Lower lobe of right lung (tissue), 2 donors: ENCODE measurements around the gene DNAJB14. TPM values are rescaled to one million over a fixed set of nuclear protein-coding genes. Genes with fewer than 3 reads are reported as not detected.

Experiments used
- ATAC-seq, 2 donors: fragments of 200-7000 bp; cut with Tn5 transposase; one replicate each; pipeline ENCODE4 v1.9.1; 2020 to 2022; ENCODE audit warnings: mild to moderate bottlenecking in 2 of 2, moderate library complexity in 2 of 2
- DNase-seq: peaks from one replicate; pipeline ENCODE4 v3.0.0-alpha.2; 2020
- H3K27ac ChIP-seq: fragments of 200-600 bp; one replicate; pipeline ENCODE4 v1.8.0; 2022
- H3K27me3 ChIP-seq: fragments of 200-600 bp; one replicate; pipeline ENCODE4 v1.8.0; 2022; ENCODE audit warnings: low read depth
- H3K36me3 ChIP-seq: fragments of 200-600 bp; one replicate; pipeline ENCODE4 v1.8.0; 2022; ENCODE audit warnings: mild to moderate bottlenecking
- H3K4me1 ChIP-seq: fragments of 200-600 bp; one replicate; pipeline ENCODE4 v1.8.0; 2022
- H3K4me3 ChIP-seq: fragments of 200-600 bp; one replicate; pipeline ENCODE4 v1.8.0; 2022; ENCODE audit warnings: mild to moderate bottlenecking
- H3K9me3 ChIP-seq: fragments of 200-600 bp; one replicate; pipeline ENCODE4 v1.8.0; 2022
- CTCF ChIP-seq: fragments of 200-600 bp; IDR thresholded peaks from one replicate; pipeline ENCODE4 v1.8.0; 2022; ENCODE audit warnings: antibody characterized with exemption, mild to moderate bottlenecking
- intact Hi-C: fragments of 100-400 bp; cut with DNase I; formaldehyde crosslinking; loops from one replicate; pipeline ENCODE4 v1.11.0; 2022
- total RNA-seq: library from RNA; stranded (reverse); fragmentation: NEBNext Ultra II Directional; extraction: Animal tissue kit (Norgen Biotek cat#: 25700); gene quantifications from one replicate; pipeline ENCODE4 v1.2.1, GENCODE V29; 2021
- donor health status: DM: no; HTN: yes; CAD: no; lungs with severe emphysema.

DNAJB14 gene
- total RNA-seq, 1 donor from 2014 or later: 60.3 TPM

GRCh38 chr4:99856166-99856565 is 90.3 kb downstream of the DNAJB14 start:
- Histone ChIP-seq H3K27me3 (no peaks in the 10 kb centered on the region), H3K27ac (peak overlapping the region; percentile 56), H3K36me3 (no peaks in the 10 kb centered on the region), H3K4me3 (no peak overlapping the region), H3K9me3 (no peaks in the 10 kb centered on the region), H3K4me1 (peaks cover 8% of the 10 kb centered on the region)
- TF ChIP-seq CTCF: no peak
- DNase-seq (no peak), ATAC-seq (peak; percentile 85 to 88)
- intact Hi-C loops: no loop called here

GRCh38 chr4:99855678-99856077 is 90.7 kb downstream of the DNAJB14 start:
- intact Hi-C loops: no loop called here

GRCh38 chr4:99853999-99854398 is 92.4 kb downstream of the DNAJB14 start:
- DNase-seq (no peak), ATAC-seq (no peak)
- TF ChIP-seq CTCF: no peak
- Histone ChIP-seq H3K9me3 (no peaks in the 10 kb centered on the region), H3K4me3 (no peak overlapping the region), H3K27ac (no peak overlapping the region), H3K4me1 (peaks cover 8% of the 10 kb centered on the region), H3K27me3 (no peaks in the 10 kb centered on the region), H3K36me3 (no peaks in the 10 kb centered on the region)
- intact Hi-C loops: no loop called here

More at GRCh38 chr4:99855678-99856077, 90.7 kb downstream of the DNAJB14 start:
- ATAC-seq: peak; percentile 71 to 78
- Histone ChIP-seq H3K36me3 (no peaks in the 10 kb centered on the region), H3K27ac (peak overlapping the region; percentile 56), H3K9me3 (no peaks in the 10 kb centered on the region), H3K4me3 (no peak overlapping the region), H3K4me1 (peaks cover 8% of the 10 kb centered on the region), H3K27me3 (no peaks in the 10 kb centered on the region)
- no peak for DNase-seq
- no peak for TF ChIP-seq CTCF

- Histone ChIP-seq H3K4me1 (peaks cover 6% of the 10 kb centered on the region), H3K36me3 (no peaks in the 10 kb centered on the region), H3K27me3 (no peaks in the 10 kb centered on the region), H3K4me3 (no peak overlapping the region), H3K27ac (no peak overlapping the region), H3K9me3 (no peaks in the 10 kb centered on the region)
- intact Hi-C loops: no loop called here
- TF ChIP-seq CTCF: no peak
- ATAC-seq (no peak), DNase-seq (no peak)
These were observed 93.2 kb downstream of the DNAJB14 start for GRCh38 chr4:99853190-99853589.

- Histone ChIP-seq H3K36me3 (no peaks in the 10 kb centered on the region), H3K27ac (no peak overlapping the region), H3K4me3 (no peak overlapping the region), H3K9me3 (no peaks in the 10 kb centered on the region), H3K4me1 (no peaks in the 10 kb centered on the region), H3K27me3 (no peaks in the 10 kb centered on the region)
- DNase-seq (no peak), ATAC-seq (no peak)
- intact Hi-C loops: no loop called here
- no peak for TF ChIP-seq CTCF
These were observed 94.1 kb downstream of the DNAJB14 start for GRCh38 chr4:99852199-99852749.
